Activated CD4-positive, alpha-beta memory T cell treated with anti-CD3 and anti-CD28 coated beads, Interleukin-2, amount 10 ng/mL, durations not matched to agents 7 days and 5 days (primary cell): ENCODE measurements around the gene AKR7A3. TPM values are rescaled to one million over a fixed set of nuclear protein-coding genes. Genes with fewer than 3 reads are reported as not detected.

Experiments
- CTCF ChIA-PET: fragments of 350-600 bp; sonication (Branson Sonifier 250); formaldehyde crosslinking; loops from one replicate; lab custom pipeline; 2021; ENCODE audit warnings: antibody characterized with exemption, inconsistent platforms; lab: Charles Lee
- POLR2A ChIA-PET: fragments of 350-600 bp; sonication (Branson Sonifier 250); formaldehyde crosslinking; loops from one replicate; lab custom pipeline; 2021; ENCODE audit warnings: antibody characterized with exemption; lab: Charles Lee
- DNase-seq: peaks from one replicate; pipeline ENCODE4 v3.0.0-alpha.2; 2020
- H3K27ac Mint-ChIP-seq: one replicate; pipeline ENCODE4 v1.8.0; 2021; ENCODE audit warnings: mild to moderate bottlenecking, mixed read lengths
- H3K27me3 Mint-ChIP-seq: one replicate; pipeline ENCODE4 v1.8.0; 2021; ENCODE audit warnings: mixed read lengths
- H3K36me3 Mint-ChIP-seq: one replicate; pipeline ENCODE4 v1.8.0; 2021; ENCODE audit warnings: low read depth, mixed read lengths
- H3K4me1 Mint-ChIP-seq: one replicate; pipeline ENCODE4 v1.8.0; 2021; ENCODE audit warnings: mixed read lengths
- H3K4me3 Mint-ChIP-seq: one replicate; pipeline ENCODE4 v1.8.0; 2021; ENCODE audit warnings: mild to moderate bottlenecking, mixed read lengths
- H3K9me3 Mint-ChIP-seq: one replicate; pipeline ENCODE4 v1.8.0; 2021; ENCODE audit warnings: mixed read lengths
- total RNA-seq, 2 experiments: library from RNA; stranded (reverse); gene quantifications; one replicate each; pipeline ENCODE4 v1.2.3, GENCODE V29; 2021

The AKR7A3 gene
- total RNA-seq, 2 experiments from 2014 or later, result 0.20 to 0.48 TPM

DNA sequence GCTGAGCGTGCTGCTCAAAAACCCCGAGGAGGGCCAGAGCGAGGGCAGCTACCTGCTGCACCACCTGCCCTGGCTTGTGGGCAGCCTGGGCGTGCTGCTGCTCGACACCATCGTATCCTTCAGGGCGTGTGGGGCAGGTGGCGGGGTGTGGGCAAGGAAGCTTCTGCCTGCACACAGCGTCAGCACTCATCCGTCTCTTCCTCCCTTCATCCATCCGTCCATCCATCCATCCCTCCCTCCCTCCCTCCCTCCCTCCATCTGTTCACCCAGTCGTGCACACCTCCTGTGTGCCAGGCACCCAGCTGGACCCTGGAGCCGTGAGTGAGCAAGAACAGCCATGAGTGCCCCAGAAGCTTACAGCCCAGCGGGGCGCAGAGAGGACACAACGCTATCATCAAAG, 38.7 kb upstream of the AKR7A3 start:
- Mint-ChIP-seq H3K4me1 (no peaks in the 10 kb centered on the region), H3K27me3 (no peaks in the 10 kb centered on the region), H3K36me3 (no peaks in the 10 kb centered on the region), H3K4me3 (no peak overlapping the region), H3K27ac (no peak overlapping the region), H3K9me3 (no peaks in the 10 kb centered on the region)
- ChIA-PET POLR2A (no interaction called here), CTCF (no interaction called here)
- no peak for DNase-seq

DNA sequence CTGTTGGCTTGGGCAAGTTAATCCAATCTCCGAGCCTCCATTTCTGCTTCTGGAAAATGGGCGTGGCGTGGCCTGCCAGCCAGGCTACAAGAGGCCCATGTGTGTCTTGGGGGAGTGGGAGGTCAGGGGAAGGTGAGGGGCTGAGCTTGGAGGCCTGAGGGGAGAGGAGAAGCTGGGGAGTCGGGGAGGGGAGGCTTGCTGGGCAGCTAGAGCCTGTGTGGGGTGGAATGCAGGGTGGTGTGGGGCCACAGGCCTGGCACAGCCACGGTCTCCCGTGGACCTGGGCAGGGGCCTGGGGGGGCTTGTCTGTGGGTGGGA, 38.1 kb upstream of the AKR7A3 start:
- H3K27me3 Mint-ChIP-seq, result no peaks in the 10 kb centered on the region
- H3K27ac Mint-ChIP-seq, result no peak overlapping the region
- no peaks in the 10 kb centered on the region for H3K36me3 Mint-ChIP-seq
- CTCF ChIA-PET, result no interaction called here
- no peak for DNase-seq
- POLR2A ChIA-PET, result no interaction called here
- no peak overlapping the region for H3K4me3 Mint-ChIP-seq
- no peaks in the 10 kb centered on the region for H3K4me1 Mint-ChIP-seq
- no peaks in the 10 kb centered on the region for H3K9me3 Mint-ChIP-seq

GRCh38 chr1:19325958-19326747, 37.6 kb upstream of the AKR7A3 start:
- CTCF ChIA-PET, result interaction anchor here (0.5 kb wide), 1 partner anchor 275 kb away, joined by 3 read pairs; no protein-coding TSS in a partner anchor
- Mint-ChIP-seq H3K36me3 (no peaks in the 10 kb centered on the region), H3K27ac (no peak overlapping the region), H3K27me3 (no peaks in the 10 kb centered on the region), H3K4me1 (no peaks in the 10 kb centered on the region), H3K9me3 (no peaks in the 10 kb centered on the region), H3K4me3 (no peak overlapping the region)
- POLR2A ChIA-PET, result no interaction called here
- no peak for DNase-seq

DNA sequence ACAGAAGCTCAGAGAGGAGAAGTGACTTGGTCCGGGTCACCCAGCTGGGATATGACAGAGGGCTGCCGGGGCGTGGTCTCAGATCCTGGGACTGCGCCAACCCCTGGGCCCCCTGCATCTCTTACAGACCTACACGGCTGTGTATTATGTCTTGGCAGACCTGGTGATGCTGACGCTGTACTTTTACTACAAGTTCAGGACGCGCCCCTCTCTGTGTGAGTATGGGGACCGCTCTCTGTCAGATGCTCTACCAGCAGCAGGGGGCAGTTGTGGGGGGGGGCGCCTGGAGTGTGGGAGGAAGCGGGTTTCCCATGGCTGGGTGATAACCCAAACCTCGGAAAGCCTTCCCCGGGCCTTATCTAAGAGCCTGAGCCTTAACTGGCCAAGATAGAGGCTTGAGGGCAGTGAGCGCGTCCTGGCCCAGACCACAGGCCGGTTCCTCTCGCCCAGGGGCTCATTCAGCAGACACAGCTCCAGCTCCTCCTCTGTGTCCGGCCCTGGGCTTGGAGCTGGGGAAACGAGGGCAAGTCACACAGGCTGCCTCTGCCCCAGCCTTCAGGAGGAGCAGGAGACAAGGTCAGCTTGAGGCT, 36.9 kb upstream of the AKR7A3 start:
- no peaks in the 10 kb centered on the region for H3K36me3 Mint-ChIP-seq
- CTCF ChIA-PET, result no interaction called here
- H3K4me1 Mint-ChIP-seq, result no peaks in the 10 kb centered on the region
- H3K9me3 Mint-ChIP-seq, result no peaks in the 10 kb centered on the region
- POLR2A ChIA-PET, result no interaction called here
- H3K27ac Mint-ChIP-seq, result no peak overlapping the region
- H3K4me3 Mint-ChIP-seq, result no peak overlapping the region
- no peak for DNase-seq
- H3K27me3 Mint-ChIP-seq, result no peaks in the 10 kb centered on the region

DNA sequence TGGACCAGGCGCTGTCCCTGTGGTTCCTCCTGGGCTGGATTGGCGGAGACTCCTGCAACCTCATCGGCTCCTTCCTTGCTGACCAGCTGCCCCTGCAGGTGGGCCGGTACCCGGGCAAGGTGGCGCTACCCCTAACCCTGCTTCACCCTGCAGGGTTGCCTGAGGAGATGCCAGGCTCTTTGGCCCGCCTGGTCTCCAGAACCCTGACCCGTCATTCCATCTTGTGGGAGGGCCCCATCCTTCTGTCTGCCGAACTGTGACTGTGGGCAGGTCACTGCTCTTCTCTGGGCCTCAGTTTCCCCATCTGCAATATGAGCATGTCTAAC, 36.1 kb upstream of the AKR7A3 start:
- no peak for DNase-seq
- ChIA-PET CTCF (no interaction called here), POLR2A (no interaction called here)
- Mint-ChIP-seq H3K4me1 (no peaks in the 10 kb centered on the region), H3K9me3 (no peaks in the 10 kb centered on the region), H3K4me3 (no peak overlapping the region), H3K27ac (no peak overlapping the region), H3K36me3 (no peaks in the 10 kb centered on the region), H3K27me3 (no peaks in the 10 kb centered on the region)

GRCh38 chr1:19323987-19324664, 35.6 kb upstream of the AKR7A3 start:
- POLR2A ChIA-PET, result no interaction called here
- no peaks in the 10 kb centered on the region for H3K27me3 Mint-ChIP-seq
- no peaks in the 10 kb centered on the region for H3K4me1 Mint-ChIP-seq
- H3K27ac Mint-ChIP-seq, result no peak overlapping the region
- CTCF ChIA-PET, result no interaction called here
- DNase-seq, result no peak
- no peak overlapping the region for H3K4me3 Mint-ChIP-seq
- no peaks in the 10 kb centered on the region for H3K9me3 Mint-ChIP-seq
- H3K36me3 Mint-ChIP-seq, result no peaks in the 10 kb centered on the region

GRCh38 chr1:19322481-19322880, 33.9 kb upstream of the AKR7A3 start:
- Mint-ChIP-seq H3K27ac (no peak overlapping the region), H3K36me3 (no peaks in the 10 kb centered on the region), H3K9me3 (no peaks in the 10 kb centered on the region), H3K4me3 (no peak overlapping the region), H3K27me3 (no peaks in the 10 kb centered on the region), H3K4me1 (no peaks in the 10 kb centered on the region)
- no peak for DNase-seq
- ChIA-PET POLR2A (no interaction called here), CTCF (interaction anchor here (1.0 kb wide), 1 partner anchor 10 kb away, joined by 3 read pairs; the partner anchor contains the start of genes AKR7A2 and SLC66A1)

GRCh38 chr1:19321071-19321470, 32.5 kb upstream of the AKR7A3 start:
- Mint-ChIP-seq H3K36me3 (no peaks in the 10 kb centered on the region), H3K4me1 (peaks cover 1% of the 10 kb centered on the region), H3K27me3 (no peaks in the 10 kb centered on the region), H3K4me3 (no peak overlapping the region), H3K27ac (no peak overlapping the region), H3K9me3 (no peaks in the 10 kb centered on the region)
- POLR2A ChIA-PET, result no interaction called here
- DNase-seq, result no peak
- CTCF ChIA-PET, result no interaction called here

- Mint-ChIP-seq H3K27me3 (no peaks in the 10 kb centered on the region), H3K4me1 (peaks cover 16% of the 10 kb centered on the region), H3K4me3 (no peak overlapping the region), H3K9me3 (no peaks in the 10 kb centered on the region), H3K27ac (no peak overlapping the region), H3K36me3 (no peaks in the 10 kb centered on the region)
- ChIA-PET POLR2A (no interaction called here), CTCF (no interaction called here)
- DNase-seq, result no peak
These were observed 30.6 kb upstream of the AKR7A3 start for GRCh38 chr1:19319196-19319595.

DNA sequence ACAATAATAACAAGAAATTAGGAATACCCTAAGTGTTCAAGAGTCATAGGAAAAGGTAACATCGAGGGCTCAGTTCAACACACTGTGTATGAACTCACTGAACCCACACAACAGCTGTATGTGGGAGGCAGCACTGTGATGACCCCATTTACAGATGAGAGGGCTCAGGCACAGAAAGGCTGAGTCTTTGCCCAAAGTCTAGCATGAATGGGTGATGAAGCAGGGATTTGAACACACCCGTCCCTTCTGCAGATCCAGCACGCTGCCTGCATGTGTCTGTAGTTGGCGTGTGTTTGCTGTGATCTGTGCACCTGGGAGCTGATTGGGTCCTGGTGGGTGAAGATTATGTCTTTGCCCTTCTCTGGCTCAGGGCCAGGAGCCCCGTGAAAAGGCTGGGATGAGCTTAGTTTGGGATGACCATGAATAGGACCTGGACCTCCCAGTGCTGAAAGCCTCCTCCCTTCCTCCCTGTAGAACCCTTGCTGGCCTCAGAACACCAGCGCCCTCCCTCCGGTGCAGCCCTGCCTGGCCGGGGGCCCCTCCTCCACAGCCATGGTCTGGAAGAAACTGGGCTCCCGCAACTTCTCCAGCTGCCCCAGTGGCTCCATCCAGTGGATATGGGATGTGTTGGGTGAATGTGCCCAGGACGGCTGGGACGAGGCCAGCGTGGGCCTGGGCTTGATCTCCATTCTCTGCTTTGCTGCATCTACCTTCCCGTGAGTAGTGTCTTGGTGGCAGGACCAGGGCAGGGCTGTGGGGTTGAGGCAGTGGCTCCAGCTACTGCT, 28.7 kb upstream of the AKR7A3 start:
- ChIA-PET POLR2A (no interaction called here), CTCF (interaction anchor here (2.0 kb wide), 1 partner anchor 334 kb away, joined by 5 read pairs; no protein-coding TSS in a partner anchor)
- Mint-ChIP-seq H3K36me3 (no peaks in the 10 kb centered on the region), H3K27ac (no peak overlapping the region), H3K4me1 (peaks cover 27% of the 10 kb centered on the region), H3K9me3 (no peaks in the 10 kb centered on the region), H3K27me3 (no peaks in the 10 kb centered on the region), H3K4me3 (no peak overlapping the region)
- no peak for DNase-seq

DNA sequence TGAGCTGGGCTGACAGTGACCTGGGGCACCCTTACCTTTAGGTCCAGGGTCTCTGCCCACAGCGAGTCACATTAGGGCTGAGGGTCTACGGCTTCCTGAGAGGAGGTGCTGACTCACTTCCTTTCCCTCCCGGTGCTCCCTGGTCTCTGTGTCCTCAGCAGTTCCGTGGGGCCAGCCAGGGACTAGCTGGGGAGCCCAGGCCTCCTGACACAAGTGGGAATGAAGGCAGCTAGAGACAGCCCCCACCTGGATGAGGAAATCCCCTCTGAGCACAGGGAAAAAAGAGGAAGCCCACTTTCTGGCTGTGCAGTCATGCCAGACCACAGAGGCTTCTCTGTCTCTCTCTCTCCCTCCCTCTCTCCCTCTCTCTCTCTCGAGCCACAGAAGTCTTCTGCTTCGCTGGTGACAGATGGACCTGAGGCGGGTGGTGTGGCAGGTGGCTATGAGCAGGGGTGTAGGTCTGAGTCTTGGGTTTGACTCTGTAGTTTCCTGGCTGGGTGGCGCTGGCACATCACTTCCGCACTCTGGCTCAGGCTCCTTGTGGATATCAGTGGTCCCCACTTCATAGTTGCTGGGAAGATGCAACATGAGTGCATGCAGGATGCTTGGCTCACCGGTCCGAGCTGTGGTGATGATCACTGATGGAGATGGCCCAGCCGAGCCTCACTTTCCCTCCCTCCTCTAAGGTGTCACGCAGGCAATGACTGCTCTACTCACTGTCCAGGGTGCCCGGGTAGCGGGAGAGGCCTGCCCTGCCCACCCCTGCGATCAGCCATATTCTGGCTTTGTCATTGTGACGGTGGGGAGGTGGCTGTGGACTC, 27.0 kb upstream of the AKR7A3 start:
- no peak overlapping the region for H3K4me3 Mint-ChIP-seq
- ChIA-PET CTCF (interaction anchor here (1.0 kb wide), 1 partner anchor 26 kb away, joined by 3 read pairs; no protein-coding TSS in a partner anchor), POLR2A (interaction anchor here (1.0 kb wide), 1 partner anchor 281 kb away, joined by 3 read pairs; a partner anchor contains a TSS)
- no peak for DNase-seq
- H3K36me3 Mint-ChIP-seq, result no peaks in the 10 kb centered on the region
- peaks cover 36% of the 10 kb centered on the region for H3K4me1 Mint-ChIP-seq
- no peaks in the 10 kb centered on the region for H3K9me3 Mint-ChIP-seq
- H3K27me3 Mint-ChIP-seq, result no peaks in the 10 kb centered on the region
- no peak overlapping the region for H3K27ac Mint-ChIP-seq
